Heart left ventricle (tissue), 16 donors: ENCODE results near the gene CYTH4. TPM values are rescaled to one million over a fixed set of nuclear protein-coding genes. Genes with fewer than 3 reads are reported as not detected.

ENCODE experiments used
- ATAC-seq, 4 donors: fragments of 200-7000 bp; cut with Tn5 transposase; one replicate each; pipeline ENCODE4 v1.9.1; 2020 to 2022; ENCODE audit warnings: moderate library complexity in 4 of 4, mild to moderate bottlenecking in 3 of 4, moderate number of reproducible peaks in 1 of 4
- DNase-seq, 5 donors: peaks; one replicate each; pipeline ENCODE4 v3.0.0-alpha.2; 2020
- H3K27ac ChIP-seq, 12 donors: fragments of 200-600 bp; sonication (generic) in 4 of 12; one replicate each; pipeline versions ENCODE4 v1.5.0 to v1.8.0; 2016 to 2022; ENCODE audit warnings: mild to moderate bottlenecking in 2 of 12
- H3K27me3 ChIP-seq, 9 donors: fragments of 200-600 bp; sonication (generic) in 2 of 9; one replicate each; pipeline versions ENCODE4 v1.5.1 to v1.8.0; 2016 to 2022; ENCODE audit warnings: mild to moderate bottlenecking in 3 of 9
- H3K36me3 ChIP-seq, 9 donors: fragments of 200-600 bp; sonication (generic) in 2 of 9; one replicate each; pipeline versions ENCODE4 v1.5.0 to v1.8.0; 2018 to 2022; ENCODE audit warnings: mild to moderate bottlenecking in 2 of 9
- H3K4me1 ChIP-seq, 12 donors: fragments of 200-600 bp; sonication (generic) in 4 of 12; one replicate each; pipeline versions ENCODE4 v1.5.0 to v1.8.0; 2016 to 2022; ENCODE audit warnings: mild to moderate bottlenecking in 3 of 12
- H3K4me3 ChIP-seq, 12 donors: fragments of 200-600 bp; sonication (generic) in 4 of 12; one replicate each; pipeline versions ENCODE4 v1.5.0 to v1.8.0; 2017 to 2022; ENCODE audit warnings: mild to moderate bottlenecking in 9 of 12, moderate library complexity in 4 of 12
- H3K9me3 ChIP-seq, 12 donors: fragments of 200-600 bp; sonication (generic) in 4 of 12; one replicate each; pipeline versions ENCODE4 v1.5.0 to v1.8.0; 2016 to 2022; ENCODE audit warnings: mild to moderate bottlenecking in 1 of 12
- CTCF ChIP-seq, 12 donors: fragments of 200-600 bp; sonication (generic) in 4 of 12; IDR thresholded peaks; one replicate each; pipeline versions ENCODE4 v1.5.0 to v1.8.0; 2018 to 2022; ENCODE audit warnings: antibody characterized with exemption in 12 of 12, mild to moderate bottlenecking in 5 of 12
- POLR2A ChIP-seq, 2 donors: fragments of 450-650 bp; IDR thresholded peaks; one replicate each; pipeline ENCODE4 v1.6.1; 2017; ENCODE audit warnings: antibody characterized with exemption in 2 of 2, mild to moderate bottlenecking in 2 of 2, moderate library complexity in 2 of 2
- WGBS, 4 donors: extraction: QIAGEN DNeasy Blood & Tissue Kit in 2 of 4; methylation state at CpG; one replicate each; pipeline versions ENCODE4 v1.1.5 to v1.1.7; 2013 to 2018; 5-methylcytosine and 5-hydroxymethylcytosine counted together
- intact Hi-C, 10 donors: fragments of 100-400 bp; cut with DNase I; formaldehyde crosslinking; loops; one replicate each; pipeline versions ENCODE4 v1.11.1 to v1.14.2; 2022
- polyA plus RNA-seq, 2 donors: library from polyadenylated mRNA; stranded (reverse); fragments of 200-250 nt; gene quantifications; one replicate each; pipeline ENCODE4 v1.2.3, GENCODE V29; 2013
- total RNA-seq, 9 donors: library from RNA; depleted of rRNA in 2 of 9; stranded (reverse); fragments of >200 nt in 2 of 9; fragmentation: NEBNext Ultra II Directional in 3 of 9; extraction: Animal tissue kit (Norgen Biotek cat#: 25700) in 3 of 9; gene quantifications; one replicate each; pipeline versions ENCODE4 v1.1.0 to v1.2.4, GENCODE V29; 2016 to 2023
- donor health status: ischemic (EF 13 %, LVEDD 7.1; RV severe dilation, severe dysfunction).
- donor health status: healthy with polysubstance abuse.
- donor health status: DM: no; HTN: yes; CAD: no.
- donor health status: DM: no; HTN: no; CAD: no.
- donor health status: ischemic (EF 25% LVEDD 6.9; RV normal size, moderate dysfunction).
- donor health status: ischemic (EF 25% LVEDD 5.7; RV mildly dilated, moderate dysfunction).
- donor health status: healthy.
- donor health status: DM: yes; HTN: yes; CAD: no.
- donor health status: ischemic (EF 35%, LVEDD 5.7; RV mildly dilated, moderate dysfunction).
- donor health status: nonischemic (EF 11% LVEDD 7.7; RV severe dilation, severe dysfunction).
- donor health status: DM: yes; HTN: yes; CAD: no.
- donor health status: PGD.
- donor health status: ischemic (EF 29% LVEDD 5.4; RV normal size, mild dysfunction).
- donor health status: nonischemic (EF 23%, LVEDD 6.1; RV moderate dilation, normal function).

Gene CYTH4
- total and polyA plus RNA-seq, 11 donors, result 2.4 to 57.8 (median 4.3) TPM

- Histone ChIP-seq H3K27me3 (peaks cover 17 to 67% (median 36%) of the 10 kb centered on the region in 9 donors), H3K27ac (no peak overlapping the region), H3K36me3 (no peaks in the 10 kb centered on the region), H3K9me3 (no peaks in the 10 kb centered on the region), H3K4me1 (peaks cover 0 to 8% (median 0%) of the 10 kb centered on the region in 12 donors), H3K4me3 (no peak overlapping the region)
- ATAC-seq (no peak), DNase-seq (peak in 1 of 5 donors; percentile 55)
- no peak for TF ChIP-seq CTCF (IDR thresholded peaks at IDR 0.05)
- no peak for TF ChIP-seq POLR2A (IDR thresholded peaks at IDR 0.05)
- whole genome bisulfite sequencing, 4 donors, result 74 to 79% (median 77%) methylated on average over 16 of the region's 16 CpGs
- intact Hi-C loops, result loop anchor here in 1 of 10 donors (10.0 kb wide), 1 partner anchor 104 kb away; the partner anchor contains the start of gene ELFN2
Measured at GRCh38 chr22:37320726-37321677, 38.7 kb downstream of the CYTH4 start.

DNA sequence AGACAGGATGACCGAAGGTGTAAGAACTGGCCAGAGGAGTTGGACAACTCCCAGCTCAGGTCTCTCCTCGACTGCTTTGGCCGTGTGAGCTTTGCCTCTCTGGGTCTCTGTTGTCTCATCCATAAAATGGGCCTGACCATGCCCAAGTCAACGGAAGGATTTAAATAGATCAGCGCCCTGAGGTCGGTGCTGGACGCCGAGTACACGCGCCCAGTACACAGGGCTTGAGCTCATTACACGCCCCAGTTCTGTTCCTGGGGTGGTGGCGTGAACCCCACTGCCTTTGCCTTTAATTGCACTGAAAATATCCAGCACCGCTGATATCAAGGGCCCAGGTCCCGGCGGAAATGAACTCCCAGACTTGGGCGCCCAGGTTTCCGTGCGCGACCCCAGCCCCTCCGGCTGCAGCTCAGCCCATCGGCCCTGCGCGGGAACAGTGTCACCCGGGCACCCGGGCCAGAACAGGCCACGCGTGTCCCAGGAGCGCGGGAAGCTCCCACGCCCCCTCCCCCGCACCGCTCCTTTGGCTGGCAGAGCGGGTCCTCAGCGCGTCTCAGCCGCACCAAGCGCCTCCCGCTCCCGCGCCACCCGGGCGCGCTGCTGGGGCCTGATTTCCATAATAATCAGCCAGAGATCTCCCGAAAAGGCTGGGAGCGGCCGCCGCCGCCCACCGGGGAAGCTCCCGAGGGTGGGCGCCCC, 42.2 kb downstream of the CYTH4 start:
- DNase-seq (no peak), ATAC-seq (no peak)
- H3K27me3 ChIP-seq, result peaks cover 17 to 85% (median 53%) of the 10 kb centered on the region in 9 donors
- intact Hi-C loops, result loop anchor here in 1 of 10 donors (10.0 kb wide), 1 partner anchor 100 kb away; the partner anchor contains the start of gene ELFN2
- no peaks in the 10 kb centered on the region for H3K36me3 ChIP-seq
- 7 to 15% (median 8%) methylated on average over 38 to 51 of the region's 51 CpGs for WGBS, 4 donors
- H3K9me3 ChIP-seq, result no peaks in the 10 kb centered on the region
- no peak overlapping the region for H3K27ac ChIP-seq
- no peak for TF ChIP-seq CTCF (IDR thresholded peaks at IDR 0.05)
- TF ChIP-seq POLR2A (IDR thresholded peaks at IDR 0.05), result no peak
- H3K4me1 ChIP-seq, result peaks cover 0 to 8% (median 0%) of the 10 kb centered on the region in 12 donors
- peak overlapping the region in 1 of 12 donors; percentile 2 for H3K4me3 ChIP-seq

GRCh38 chr22:37325039-37325395, 42.7 kb downstream of the CYTH4 start:
- Histone ChIP-seq H3K4me1 (peaks cover 0 to 8% (median 0%) of the 10 kb centered on the region in 12 donors), H3K4me3 (peak overlapping the region in 1 of 12 donors; percentile 2), H3K27me3 (peaks cover 17 to 88% (median 54%) of the 10 kb centered on the region in 9 donors), H3K27ac (no peak overlapping the region), H3K36me3 (no peaks in the 10 kb centered on the region), H3K9me3 (no peaks in the 10 kb centered on the region)
- 4 to 8% (median 5%) methylated on average over 20 to 21 of the region's 21 CpGs for WGBS, 4 donors
- intact Hi-C loops, result loop anchor here in 1 of 10 donors (10.0 kb wide), 1 partner anchor 100 kb away; the partner anchor contains the start of gene ELFN2
- DNase-seq, result no peak
- no peak for ATAC-seq
- TF ChIP-seq POLR2A (IDR thresholded peaks at IDR 0.05) (no peak), CTCF (IDR thresholded peaks at IDR 0.05) (no peak)
